KMS-11 (cell line): Measurements from ENCODE around the gene KCTD19.

Source experiments
- H2AFZ ChIP-seq: fragments of 200-600 bp; sonication (generic); 2 replicates; pipeline ENCODE4 v1.6.1; 2016; ENCODE audit warnings: antibody characterized with exemption, mixed run types, low read depth
- H3K27ac ChIP-seq: fragments of 200-600 bp; sonication (generic); 2 replicates; pipeline ENCODE4 v1.6.1; 2016; ENCODE audit warnings: mild to moderate bottlenecking, mixed run types
- H3K27me3 ChIP-seq: fragments of 200-600 bp; sonication (generic); 2 replicates; pipeline ENCODE4 v1.6.1; 2017; ENCODE audit warnings: mild to moderate bottlenecking, low read depth, mixed run types, moderate library complexity; ENCODE audit not compliant: insufficient read depth
- H3K36me3 ChIP-seq: fragments of 200-600 bp; sonication (generic); 2 replicates; pipeline ENCODE4 v1.6.1; 2017; ENCODE audit warnings: mild to moderate bottlenecking, mixed run types; ENCODE audit not compliant: insufficient read depth
- H3K4me1 ChIP-seq: fragments of 200-600 bp; sonication (generic); 2 replicates; pipeline ENCODE4 v1.6.1; 2016; ENCODE audit warnings: mild to moderate bottlenecking, low read depth, mixed run types; ENCODE audit not compliant: poor library complexity, severe bottlenecking
- H3K4me2 ChIP-seq: fragments of 200-600 bp; sonication (generic); 2 replicates; pipeline ENCODE4 v1.7.0; 2016; ENCODE audit warnings: mild to moderate bottlenecking, mixed run types
- H3K4me3 ChIP-seq: fragments of 200-600 bp; sonication (generic); IDR thresholded peaks from 2 replicates; pipeline ENCODE4 v1.6.1; 2017; ENCODE audit warnings: low read depth, low read length, mixed read lengths; ENCODE audit not compliant: insufficient read depth
- H3K79me2 ChIP-seq: fragments of 200-600 bp; sonication (generic); 2 replicates; pipeline ENCODE4 v1.6.1; 2016; ENCODE audit warnings: low read depth, mixed run types; ENCODE audit not compliant: insufficient read depth
- H3K9ac ChIP-seq: fragments of 200-600 bp; sonication (generic); 2 replicates; pipeline ENCODE4 v1.6.1; 2016; ENCODE audit warnings: mild to moderate bottlenecking, mixed run types
- H4K20me1 ChIP-seq: fragments of 200-600 bp; sonication (generic); 2 replicates; pipeline ENCODE4 v1.6.1; 2016; ENCODE audit warnings: mild to moderate bottlenecking, mixed run types; ENCODE audit not compliant: insufficient read depth
- TF ChIP-seq, protein P1 (sequence below): fragments of 200-600 bp; sonication (generic); conservative IDR thresholded peaks from 2 replicates; pipeline ENCODE4 v1.6.1; 2017; ENCODE audit warnings: low read depth, mild to moderate bottlenecking, antibody characterized with exemption, low read length, moderate library complexity, mixed read lengths

The KCTD19 gene

DNA sequence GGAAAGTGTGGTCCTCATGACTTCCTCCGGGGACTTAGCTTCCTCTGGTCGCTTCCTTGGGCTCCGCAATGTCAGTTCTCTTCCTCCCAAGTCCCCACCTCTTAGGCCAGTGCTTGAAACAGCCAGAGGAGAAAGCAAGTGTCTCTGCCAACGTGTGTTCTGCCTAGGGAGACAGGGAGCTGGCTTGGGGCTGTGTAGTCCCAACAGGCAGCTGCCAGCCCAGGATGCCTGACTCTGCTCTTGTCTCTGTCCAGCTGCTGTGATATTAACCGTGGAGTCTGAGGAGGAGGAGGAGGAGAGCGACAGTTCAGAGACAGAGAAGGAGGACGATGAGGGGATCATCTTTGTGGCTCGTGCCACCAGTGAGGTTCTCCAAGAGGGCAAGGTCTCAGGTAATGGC is 60.7 kb downstream of the KCTD19 start:
- Histone ChIP-seq H3K79me2 (no peaks in the 10 kb centered on the region), H3K4me3 (no peak overlapping the region), H4K20me1 (no peaks in the 10 kb centered on the region), H3K4me2 (no peak overlapping the region), H3K9ac (no peak overlapping the region), H3K4me1 (peaks cover 7% of the 10 kb centered on the region), H2AFZ (no peak overlapping the region), H3K27ac (no peak overlapping the region), H3K27me3 (no peaks in the 10 kb centered on the region), H3K36me3 (no peaks in the 10 kb centered on the region)
- TF ChIP-seq, protein P1, sequence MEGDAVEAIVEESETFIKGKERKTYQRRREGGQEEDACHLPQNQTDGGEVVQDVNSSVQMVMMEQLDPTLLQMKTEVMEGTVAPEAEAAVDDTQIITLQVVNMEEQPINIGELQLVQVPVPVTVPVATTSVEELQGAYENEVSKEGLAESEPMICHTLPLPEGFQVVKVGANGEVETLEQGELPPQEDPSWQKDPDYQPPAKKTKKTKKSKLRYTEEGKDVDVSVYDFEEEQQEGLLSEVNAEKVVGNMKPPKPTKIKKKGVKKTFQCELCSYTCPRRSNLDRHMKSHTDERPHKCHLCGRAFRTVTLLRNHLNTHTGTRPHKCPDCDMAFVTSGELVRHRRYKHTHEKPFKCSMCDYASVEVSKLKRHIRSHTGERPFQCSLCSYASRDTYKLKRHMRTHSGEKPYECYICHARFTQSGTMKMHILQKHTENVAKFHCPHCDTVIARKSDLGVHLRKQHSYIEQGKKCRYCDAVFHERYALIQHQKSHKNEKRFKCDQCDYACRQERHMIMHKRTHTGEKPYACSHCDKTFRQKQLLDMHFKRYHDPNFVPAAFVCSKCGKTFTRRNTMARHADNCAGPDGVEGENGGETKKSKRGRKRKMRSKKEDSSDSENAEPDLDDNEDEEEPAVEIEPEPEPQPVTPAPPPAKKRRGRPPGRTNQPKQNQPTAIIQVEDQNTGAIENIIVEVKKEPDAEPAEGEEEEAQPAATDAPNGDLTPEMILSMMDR, result no peak

DNA sequence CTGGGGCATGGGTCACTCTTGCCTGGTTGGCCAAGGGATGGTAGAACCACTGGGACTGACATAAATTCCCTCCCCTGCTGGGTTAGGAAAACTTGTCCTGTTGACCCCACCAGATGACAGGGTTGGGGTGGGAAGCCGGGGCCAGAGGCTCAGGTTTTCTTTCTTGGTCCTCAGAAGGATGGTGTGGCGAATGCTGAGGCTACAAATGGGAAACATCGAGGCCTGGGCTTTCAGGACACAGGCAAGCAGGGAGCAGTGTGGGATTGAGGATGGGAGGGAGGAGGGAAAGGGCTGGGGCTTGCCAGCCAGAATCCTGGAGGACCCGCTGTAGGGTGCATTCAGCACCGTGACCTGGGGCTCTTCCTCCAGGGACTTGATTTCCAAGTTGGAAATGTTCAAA is 61.7 kb downstream of the KCTD19 start:
- Histone ChIP-seq H3K36me3 (no peaks in the 10 kb centered on the region), H4K20me1 (no peaks in the 10 kb centered on the region), H3K4me1 (peaks cover 12% of the 10 kb centered on the region), H3K79me2 (no peaks in the 10 kb centered on the region), H2AFZ (no peak overlapping the region), H3K4me2 (no peak overlapping the region), H3K27ac (no peak overlapping the region), H3K4me3 (no peak overlapping the region), H3K27me3 (no peaks in the 10 kb centered on the region), H3K9ac (no peak overlapping the region)
- TF ChIP-seq, protein P1, result no peak

DNA sequence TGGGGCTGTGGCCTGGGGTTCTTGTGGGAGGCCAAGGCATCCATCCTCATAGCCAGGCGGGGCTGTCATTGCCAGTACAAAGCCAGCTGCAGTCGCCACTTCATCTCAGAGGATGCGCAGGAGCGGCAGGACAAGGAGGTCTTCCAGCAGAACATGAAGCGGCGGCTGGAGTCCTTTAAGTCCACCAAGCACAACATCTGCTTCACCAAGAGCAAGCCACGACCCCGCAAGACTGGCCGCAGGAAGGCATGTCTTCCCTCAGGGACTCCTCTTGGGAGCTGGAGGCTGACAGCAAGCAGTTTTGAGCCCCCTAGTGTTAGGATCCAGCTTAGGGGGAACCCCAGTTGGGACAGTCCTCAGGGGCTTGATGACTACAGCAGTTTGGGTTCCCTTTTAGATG is 62.3 kb downstream of the KCTD19 start:
- no peak overlapping the region for H3K4me2 ChIP-seq
- no peaks in the 10 kb centered on the region for H4K20me1 ChIP-seq
- peaks cover 12% of the 10 kb centered on the region for H3K4me1 ChIP-seq
- no peaks in the 10 kb centered on the region for H3K27me3 ChIP-seq
- no peak overlapping the region for H3K27ac ChIP-seq
- TF ChIP-seq, protein P1, result no peak
- H3K9ac ChIP-seq, result no peak overlapping the region
- H3K36me3 ChIP-seq, result no peaks in the 10 kb centered on the region
- H3K79me2 ChIP-seq, result no peaks in the 10 kb centered on the region
- H3K4me3 ChIP-seq, result no peak overlapping the region
- H2AFZ ChIP-seq, result no peak overlapping the region

DNA sequence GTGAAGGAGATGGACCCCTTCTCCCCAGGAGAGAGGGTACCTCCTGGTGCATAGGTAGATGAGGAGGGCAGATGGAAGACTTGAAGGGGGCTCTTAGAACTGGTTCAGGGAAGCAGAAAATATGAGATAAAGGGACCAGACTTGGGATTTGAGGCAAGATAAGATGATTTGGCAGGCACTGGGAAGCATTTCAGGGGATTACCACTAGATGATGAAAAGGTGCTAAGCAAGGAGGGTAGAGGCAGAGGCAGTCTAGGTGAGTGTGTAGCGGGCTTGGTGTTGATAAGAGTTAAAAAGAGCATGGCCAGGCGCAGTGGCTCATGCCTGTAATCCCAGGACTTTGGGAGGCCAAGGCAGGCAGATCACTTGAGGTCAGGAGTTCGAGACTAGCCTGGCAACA is 63.3 kb downstream of the KCTD19 start:
- Histone ChIP-seq H3K4me2 (no peak overlapping the region), H3K27me3 (no peaks in the 10 kb centered on the region), H3K4me1 (peaks cover 12% of the 10 kb centered on the region), H3K9ac (no peak overlapping the region), H3K27ac (no peak overlapping the region), H4K20me1 (no peaks in the 10 kb centered on the region), H3K36me3 (no peaks in the 10 kb centered on the region), H2AFZ (no peak overlapping the region), H3K4me3 (no peak overlapping the region), H3K79me2 (no peaks in the 10 kb centered on the region)
- TF ChIP-seq, protein P1, result no peak
